Astrocyte of the cerebellum (primary cell): ENCODE results near the gene CNPY4.

Experiments used
- DNase-seq: peaks from one replicate; pipeline ENCODE4 v3.0.0-alpha.2; 2011; ENCODE audit warnings: low read depth
- H3K4me3 ChIP-seq: 2 replicates; pipeline ENCODE4 v1.5.1; 2011; ENCODE audit warnings: mild to moderate bottlenecking, low read depth, low read length, moderate library complexity
- in situ Hi-C: cut with HindIII; loops from 2 replicates; pipeline ENCODE4 v1.10.0; 2017; ENCODE audit warnings: low sequenced_read_pairs
- TF ChIP-seq, protein P1 (sequence below): IDR thresholded peaks from 2 replicates; pipeline ENCODE4 v1.5.1; 2012; ENCODE audit warnings: low read length, low read depth, moderate library complexity, mild to moderate bottlenecking; ENCODE audit errors: missing control alignments

Gene CNPY4, protein sequence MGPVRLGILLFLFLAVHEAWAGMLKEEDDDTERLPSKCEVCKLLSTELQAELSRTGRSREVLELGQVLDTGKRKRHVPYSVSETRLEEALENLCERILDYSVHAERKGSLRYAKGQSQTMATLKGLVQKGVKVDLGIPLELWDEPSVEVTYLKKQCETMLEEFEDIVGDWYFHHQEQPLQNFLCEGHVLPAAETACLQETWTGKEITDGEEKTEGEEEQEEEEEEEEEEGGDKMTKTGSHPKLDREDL

DNA sequence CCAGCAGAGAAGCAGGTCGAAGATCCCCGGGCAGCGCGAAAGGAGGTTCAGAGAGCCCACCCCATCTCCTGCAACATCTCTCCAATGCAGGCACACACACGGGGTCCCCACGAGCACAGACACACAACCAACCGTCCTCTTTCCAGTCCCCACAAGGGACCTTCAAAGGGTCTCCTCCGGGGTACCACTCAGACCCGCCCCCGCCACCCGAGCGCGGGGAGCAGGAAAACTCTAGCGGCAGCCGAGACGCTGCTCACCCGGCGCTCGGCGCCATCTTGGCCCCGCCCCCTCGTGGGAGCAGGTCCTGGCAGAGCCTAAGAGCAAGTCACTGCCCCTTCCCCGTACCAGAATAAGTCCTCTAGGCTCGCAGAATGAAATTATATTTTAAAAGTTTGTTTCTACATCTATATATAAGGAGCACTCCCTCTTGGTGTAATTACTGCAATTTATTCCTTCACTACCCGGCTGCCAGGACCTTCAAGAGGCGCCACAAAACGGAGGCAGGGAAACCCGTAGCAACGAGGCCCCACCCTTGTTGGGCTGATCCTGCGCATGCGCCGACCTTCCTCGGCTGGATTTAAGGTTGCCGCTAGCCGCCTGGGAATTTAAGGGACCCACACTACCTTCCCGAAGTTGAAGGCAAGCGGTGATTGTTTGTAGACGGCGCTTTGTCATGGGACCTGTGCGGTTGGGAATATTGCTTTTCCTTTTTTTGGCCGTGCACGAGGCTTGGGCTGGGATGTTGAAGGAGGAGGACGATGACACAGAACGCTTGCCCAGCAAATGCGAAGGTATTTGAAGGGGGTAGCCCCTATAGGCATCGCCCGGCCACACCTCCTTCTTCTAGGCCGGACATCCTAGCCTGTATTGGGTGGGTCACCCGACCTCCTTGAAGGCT, at the start of gene CNPY4, which contains the start of gene TAF6:
CNPY4 (plus strand) TSS at position 563 of the 898 bp plus-strand sequence; CDS start at position 674, 111 bp downstream.
TAF6 (minus strand) TSS at position 287 of the 898 bp plus-strand sequence. CDS start 5,149 bp downstream, outside the sequence.
- TF ChIP-seq, protein P1, sequence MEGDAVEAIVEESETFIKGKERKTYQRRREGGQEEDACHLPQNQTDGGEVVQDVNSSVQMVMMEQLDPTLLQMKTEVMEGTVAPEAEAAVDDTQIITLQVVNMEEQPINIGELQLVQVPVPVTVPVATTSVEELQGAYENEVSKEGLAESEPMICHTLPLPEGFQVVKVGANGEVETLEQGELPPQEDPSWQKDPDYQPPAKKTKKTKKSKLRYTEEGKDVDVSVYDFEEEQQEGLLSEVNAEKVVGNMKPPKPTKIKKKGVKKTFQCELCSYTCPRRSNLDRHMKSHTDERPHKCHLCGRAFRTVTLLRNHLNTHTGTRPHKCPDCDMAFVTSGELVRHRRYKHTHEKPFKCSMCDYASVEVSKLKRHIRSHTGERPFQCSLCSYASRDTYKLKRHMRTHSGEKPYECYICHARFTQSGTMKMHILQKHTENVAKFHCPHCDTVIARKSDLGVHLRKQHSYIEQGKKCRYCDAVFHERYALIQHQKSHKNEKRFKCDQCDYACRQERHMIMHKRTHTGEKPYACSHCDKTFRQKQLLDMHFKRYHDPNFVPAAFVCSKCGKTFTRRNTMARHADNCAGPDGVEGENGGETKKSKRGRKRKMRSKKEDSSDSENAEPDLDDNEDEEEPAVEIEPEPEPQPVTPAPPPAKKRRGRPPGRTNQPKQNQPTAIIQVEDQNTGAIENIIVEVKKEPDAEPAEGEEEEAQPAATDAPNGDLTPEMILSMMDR = no peak
- peak; percentile 92 for DNase-seq
- in situ Hi-C loops = no loop called here
- H3K4me3 ChIP-seq = peak within 1 kb of the TSS; percentile 81

DNA sequence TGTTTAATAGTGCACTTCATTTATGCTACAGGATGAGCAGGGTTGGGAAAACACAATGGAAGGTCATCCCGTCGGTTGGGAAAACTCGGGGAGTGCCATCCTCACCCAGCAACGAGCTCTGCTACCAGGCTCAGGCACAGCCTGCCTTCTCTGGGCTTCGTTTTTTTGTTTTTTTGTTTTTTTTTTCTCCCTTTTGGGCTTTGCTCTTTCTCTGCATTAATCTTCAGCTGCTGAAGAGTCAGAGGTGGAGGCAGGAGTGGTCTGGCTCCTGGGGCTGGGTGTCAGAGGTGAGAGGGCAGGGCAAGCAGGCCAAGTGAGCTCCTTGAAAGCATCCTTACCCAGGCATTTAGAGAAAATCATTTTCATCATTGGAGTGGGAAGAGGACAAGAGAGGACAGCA, 49.4 kb upstream of the CNPY4 start:
- TF ChIP-seq, protein P1 = no peak
- in situ Hi-C loops = no loop called here
- H3K4me3 ChIP-seq = no peak overlapping the region
- no peak for DNase-seq

DNA sequence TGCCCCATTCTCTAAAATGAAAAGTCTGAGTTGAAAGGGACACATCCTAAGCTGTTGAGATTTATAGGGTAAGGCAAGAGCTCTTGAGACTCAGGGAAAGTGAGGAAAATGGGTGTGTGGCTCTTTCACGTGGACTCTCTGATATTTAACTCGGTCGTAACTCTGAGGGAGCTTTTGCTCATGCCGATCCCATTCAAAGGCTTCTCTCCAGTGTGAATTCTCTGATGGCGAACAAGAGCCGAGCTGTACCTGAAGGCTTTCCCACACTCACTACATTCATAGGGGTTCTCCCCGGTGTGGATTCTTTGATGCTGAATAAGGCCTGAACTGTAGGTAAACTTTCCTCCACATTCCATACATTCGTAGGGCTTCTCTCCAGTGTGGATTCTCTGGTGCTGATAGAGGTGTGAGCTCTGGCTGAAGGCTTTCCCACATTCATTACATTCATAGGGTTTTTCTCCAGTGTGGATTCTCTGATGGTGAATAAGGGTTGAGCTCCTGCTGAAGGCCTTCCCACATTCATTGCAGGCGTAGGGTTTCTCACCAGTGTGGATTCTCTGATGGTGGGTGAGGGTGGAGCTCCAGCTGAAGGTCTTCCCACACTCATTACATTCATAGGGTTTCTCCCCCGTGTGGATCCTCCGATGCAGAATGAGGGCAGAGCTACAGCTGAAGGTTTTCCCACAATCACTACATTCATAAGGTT, 48.3 kb upstream of the CNPY4 start:
- no peak for DNase-seq
- H3K4me3 ChIP-seq = no peak overlapping the region
- in situ Hi-C loops = no loop called here
- TF ChIP-seq, protein P1 = no peak

DNA sequence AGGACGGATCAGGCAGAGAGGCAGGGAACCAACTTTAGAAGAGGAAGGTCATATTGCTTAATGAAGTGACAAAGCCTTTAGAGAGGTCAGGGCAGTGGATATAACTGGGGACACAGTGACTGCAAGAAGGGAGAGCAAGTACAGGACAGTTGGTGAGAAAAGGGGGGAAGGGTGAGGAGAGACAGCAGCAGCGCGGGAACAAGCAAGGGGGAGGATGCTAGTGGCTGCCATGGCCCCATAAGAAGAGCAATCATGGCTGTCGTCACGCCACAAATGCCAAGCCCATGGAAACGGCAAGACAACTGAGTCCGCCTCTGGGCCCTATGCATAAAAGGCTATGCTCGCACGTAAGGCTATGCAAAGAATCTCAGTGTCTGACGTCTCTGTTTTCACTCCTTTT, 47.0 kb upstream of the CNPY4 start:
- no peak for DNase-seq
- H3K4me3 ChIP-seq = no peak overlapping the region
- in situ Hi-C loops = no loop called here
- TF ChIP-seq, protein P1 = no peak

DNA sequence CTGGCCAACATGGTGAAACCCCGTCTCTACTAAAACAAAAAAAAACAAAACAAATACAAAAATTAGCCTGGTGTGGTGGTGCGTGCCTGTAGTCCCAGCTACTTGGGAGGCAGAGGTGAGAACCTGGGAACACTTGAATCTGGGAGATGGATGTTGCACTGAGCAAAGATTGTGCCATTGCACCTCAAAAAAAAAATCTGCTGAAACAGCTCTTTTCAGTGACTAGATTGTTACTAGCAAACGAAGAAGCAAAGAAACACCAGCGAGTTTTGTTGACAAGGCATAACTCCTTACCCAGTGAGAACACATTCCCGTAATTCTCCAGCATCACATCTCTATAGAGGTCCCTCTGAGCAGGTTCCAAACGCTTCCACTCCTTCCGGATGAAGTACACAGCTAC, 44.6 kb upstream of the CNPY4 start:
- no peak for DNase-seq
- in situ Hi-C loops = no loop called here
- TF ChIP-seq, protein P1 = no peak
- H3K4me3 ChIP-seq = no peak overlapping the region

DNA sequence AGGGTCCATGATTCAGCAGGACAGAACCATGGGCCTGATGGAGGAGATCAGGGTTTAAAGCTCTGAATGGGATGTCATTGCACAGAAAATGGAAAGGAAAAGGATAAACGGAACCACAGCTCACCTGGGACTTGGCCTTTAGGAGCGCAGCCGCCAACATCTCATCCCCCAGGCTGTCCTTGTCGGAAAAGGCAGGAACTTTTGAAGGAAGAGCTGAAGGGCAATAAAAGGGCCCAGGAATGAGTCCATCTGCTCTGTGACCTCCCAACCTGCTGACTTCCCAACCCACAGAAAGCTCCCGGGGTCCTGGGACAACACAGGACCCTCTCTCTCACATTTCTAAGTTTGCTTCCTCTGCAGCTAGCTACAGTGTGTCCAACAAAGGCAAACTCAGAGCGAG, 44.0 kb upstream of the CNPY4 start:
- TF ChIP-seq, protein P1 = no peak
- in situ Hi-C loops = no loop called here
- H3K4me3 ChIP-seq = no peak overlapping the region
- DNase-seq = no peak
